OCI-LY3 (cell line): Measurements from ENCODE around the gene PIK3CB.
"Not testable (repeated sequence)": the region's sequence is repeated elsewhere in the genome, so short reads cannot be mapped to it uniquely, and the experiment has no call there.

Experiments
- EZH2phosphoT487 ChIP-seq: fragments of 200-600 bp; shearing (Covaris generic); IDR thresholded peaks from 2 replicates; pipeline ENCODE4 v1.6.1; 2018; ENCODE audit warnings: antibody characterized with exemption, mixed run types, low read depth
- TF ChIP-seq, protein P1 (sequence below): fragments of 200-600, 300-600 bp; sonication (generic); IDR thresholded peaks from 2 replicates; pipeline ENCODE4 v1.5.1; 2014; ENCODE audit warnings: antibody characterized with exemption, low read length, low read depth

DNA sequence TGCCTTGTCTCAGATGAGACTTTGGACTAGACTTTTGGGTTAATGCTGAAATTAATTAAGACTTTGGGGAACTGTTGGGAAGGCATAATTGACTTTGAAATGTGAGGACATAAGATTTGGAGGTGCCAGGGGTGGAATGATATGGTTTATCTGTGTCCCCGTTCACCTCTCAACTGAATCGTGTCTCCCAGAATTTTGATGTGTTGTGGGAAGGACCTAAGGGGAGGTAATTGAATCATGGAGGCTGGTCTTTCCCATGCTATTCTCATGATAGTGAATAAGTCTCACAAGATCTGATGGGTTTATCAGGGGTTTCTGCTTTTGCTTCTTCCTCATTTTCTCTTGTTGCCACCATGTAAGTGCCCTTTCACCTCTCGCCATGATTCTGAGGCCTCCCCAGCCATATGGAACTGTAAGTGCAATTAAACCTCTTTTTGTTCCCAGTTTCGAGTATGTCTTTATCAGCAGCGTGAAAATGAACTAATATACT lies 230.6 kb downstream of the PIK3CB start:
- TF ChIP-seq, protein P1, sequence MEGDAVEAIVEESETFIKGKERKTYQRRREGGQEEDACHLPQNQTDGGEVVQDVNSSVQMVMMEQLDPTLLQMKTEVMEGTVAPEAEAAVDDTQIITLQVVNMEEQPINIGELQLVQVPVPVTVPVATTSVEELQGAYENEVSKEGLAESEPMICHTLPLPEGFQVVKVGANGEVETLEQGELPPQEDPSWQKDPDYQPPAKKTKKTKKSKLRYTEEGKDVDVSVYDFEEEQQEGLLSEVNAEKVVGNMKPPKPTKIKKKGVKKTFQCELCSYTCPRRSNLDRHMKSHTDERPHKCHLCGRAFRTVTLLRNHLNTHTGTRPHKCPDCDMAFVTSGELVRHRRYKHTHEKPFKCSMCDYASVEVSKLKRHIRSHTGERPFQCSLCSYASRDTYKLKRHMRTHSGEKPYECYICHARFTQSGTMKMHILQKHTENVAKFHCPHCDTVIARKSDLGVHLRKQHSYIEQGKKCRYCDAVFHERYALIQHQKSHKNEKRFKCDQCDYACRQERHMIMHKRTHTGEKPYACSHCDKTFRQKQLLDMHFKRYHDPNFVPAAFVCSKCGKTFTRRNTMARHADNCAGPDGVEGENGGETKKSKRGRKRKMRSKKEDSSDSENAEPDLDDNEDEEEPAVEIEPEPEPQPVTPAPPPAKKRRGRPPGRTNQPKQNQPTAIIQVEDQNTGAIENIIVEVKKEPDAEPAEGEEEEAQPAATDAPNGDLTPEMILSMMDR = not testable (repeated sequence)
- not testable (repeated sequence) for TF ChIP-seq EZH2phosphoT487
